GM21619 (cell line): ENCODE data around the gene ARL3.
"Not testable (repeated sequence)": the region's sequence is repeated elsewhere in the genome, so short reads cannot be mapped to it uniquely, and the experiment has no call there.

Experiments
- ATAC-seq: cut with Tn5 transposase; IDR thresholded peaks from one replicate; pipeline ENCODE4 v1.9.1; 2021; ENCODE audit not compliant: unreplicated experiment

Gene ARL3

DNA sequence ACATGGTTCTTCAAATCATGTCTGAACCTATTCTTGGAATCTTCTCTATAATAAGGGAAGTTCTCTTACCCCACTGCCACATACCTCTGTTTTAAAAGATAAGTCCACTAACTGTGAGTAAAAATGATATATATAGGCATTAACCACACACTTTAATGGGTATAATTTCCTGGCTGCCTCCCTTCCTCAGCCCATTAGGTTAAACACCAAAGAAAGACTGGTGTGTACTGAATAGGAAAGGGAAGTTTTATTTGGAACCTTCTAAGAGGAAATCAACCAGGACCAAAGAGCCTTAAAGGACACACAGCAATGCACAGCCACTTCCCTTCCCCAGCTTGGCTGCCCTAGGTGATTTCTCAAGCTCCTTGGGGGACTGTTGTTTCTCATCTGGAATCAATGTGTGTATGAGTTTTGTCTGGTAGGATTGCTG, 24.5 kb upstream of the ARL3 start:
- ATAC-seq, result no peak

DNA sequence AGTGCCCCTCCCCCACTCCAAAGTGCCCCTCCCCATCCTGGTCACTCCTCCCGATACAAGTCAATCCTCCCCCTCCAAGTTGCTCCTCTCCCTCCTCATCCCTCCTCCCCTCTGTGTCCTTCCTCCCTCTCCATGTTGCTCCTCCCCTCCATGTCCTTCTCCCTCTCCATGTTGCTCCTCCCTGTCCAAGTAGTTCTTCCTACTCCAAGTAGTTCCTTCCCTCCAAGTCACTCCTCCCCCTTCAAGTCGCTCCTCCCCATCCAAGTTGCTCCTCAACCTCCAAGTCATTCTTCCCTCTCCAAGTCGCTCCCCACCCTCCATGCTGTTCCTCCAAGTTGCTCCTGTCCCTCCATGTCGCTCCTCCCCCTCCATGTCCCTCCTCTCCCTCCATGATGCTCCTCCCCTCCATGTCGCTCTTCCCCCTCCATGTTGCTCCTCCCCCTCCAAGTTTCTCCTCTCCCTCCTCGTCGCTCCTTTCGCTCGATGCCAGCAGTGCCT, 20.9 kb upstream of the ARL3 start:
- no peak for ATAC-seq

DNA sequence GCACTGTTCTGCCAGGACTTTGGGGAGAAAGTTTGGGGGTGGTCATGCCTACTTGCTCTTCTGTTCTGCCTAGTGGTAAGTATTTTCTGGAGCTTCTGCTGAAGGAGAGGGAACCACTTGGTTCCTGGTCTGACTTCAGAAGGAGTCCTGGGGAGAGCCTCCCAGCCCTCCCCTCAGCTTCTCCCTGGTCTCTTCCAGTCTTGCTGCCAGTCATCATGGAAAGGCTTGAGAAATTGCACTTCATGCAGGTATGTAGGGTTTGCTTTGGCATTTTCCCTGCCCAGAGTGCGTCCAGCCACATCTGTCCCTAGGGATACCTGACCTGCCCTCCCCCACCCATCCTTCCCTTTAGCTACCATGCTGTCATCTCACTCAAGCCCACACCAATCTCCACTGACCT, 18.5 kb upstream of the ARL3 start:
- ATAC-seq, result no peak

DNA sequence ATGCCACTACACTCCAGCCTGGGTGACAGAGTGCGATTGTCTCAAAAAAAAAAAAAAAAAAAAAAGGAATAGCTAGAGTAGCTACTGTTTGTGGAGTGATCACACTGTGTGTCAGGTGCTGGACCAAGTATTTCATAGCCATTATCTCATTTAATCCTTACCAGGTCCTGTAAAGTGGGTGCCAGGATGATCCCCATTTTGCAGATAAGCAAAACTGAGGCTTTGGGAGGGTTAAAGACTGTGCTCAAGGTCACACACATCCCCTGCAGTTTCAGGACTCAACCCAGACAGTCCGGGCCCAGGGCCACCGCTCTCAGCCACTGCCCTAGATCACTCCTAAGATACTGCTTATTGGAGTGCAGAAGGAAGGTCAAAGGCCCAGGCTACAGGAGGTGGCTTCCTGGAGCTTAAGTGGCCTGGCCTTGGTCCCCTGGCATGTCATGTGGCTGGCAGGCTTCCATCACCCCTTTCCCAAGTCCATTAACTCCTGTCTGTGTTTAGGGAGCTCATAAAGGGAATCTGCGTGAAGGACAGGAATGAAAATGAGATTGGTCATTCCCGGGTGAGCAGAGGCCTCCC, 17.1 kb upstream of the ARL3 start:
- no peak for ATAC-seq

DNA sequence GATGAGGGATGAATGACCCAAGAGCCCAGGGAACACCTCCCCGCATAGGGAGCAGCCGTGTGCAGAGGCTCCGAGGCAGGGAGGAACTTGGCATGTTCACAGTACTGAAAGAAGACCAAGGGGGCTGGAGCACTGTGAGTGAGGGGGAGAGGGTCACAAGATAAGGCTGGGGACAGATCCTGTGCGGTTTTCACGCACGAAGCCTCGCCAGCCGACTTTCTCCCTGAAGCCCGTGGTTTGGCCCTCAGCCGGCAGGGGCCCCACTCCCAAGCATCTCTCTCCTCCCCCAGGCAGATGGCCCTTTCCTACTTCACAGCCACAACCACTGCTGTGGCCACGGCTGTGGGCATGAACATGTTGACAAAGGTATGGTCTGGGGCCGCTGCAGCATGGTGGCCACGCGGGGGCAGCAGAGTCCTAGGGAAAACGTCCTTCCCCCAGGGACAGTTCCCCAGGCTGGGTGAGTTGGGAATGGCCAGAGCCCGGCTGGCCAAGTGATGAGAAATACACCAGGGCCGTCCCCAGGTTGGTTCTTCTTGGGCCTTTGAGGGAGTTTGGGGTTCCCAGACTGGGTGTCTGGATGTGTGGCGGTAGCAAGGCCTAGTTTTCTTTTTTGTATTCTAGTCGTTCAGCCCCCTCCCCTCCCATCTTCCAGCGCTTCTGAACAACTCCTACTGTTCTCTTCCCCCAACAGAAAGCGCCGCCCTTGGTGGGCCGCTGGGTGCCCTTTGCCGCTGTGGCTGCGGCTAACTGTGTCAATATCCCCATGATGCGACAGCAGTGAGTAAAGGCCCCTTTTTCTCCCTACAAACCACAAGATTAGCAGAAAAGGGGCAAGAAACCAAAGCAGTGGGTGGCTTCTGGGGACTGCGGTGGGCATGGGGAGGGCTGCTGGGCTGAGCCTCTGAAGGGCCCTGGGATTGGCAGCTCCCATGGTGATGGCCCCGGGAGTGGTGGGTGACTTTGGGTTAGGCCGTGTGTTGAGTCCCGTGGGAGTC, 15.1 kb upstream of the ARL3 start:
- no peak for ATAC-seq

DNA sequence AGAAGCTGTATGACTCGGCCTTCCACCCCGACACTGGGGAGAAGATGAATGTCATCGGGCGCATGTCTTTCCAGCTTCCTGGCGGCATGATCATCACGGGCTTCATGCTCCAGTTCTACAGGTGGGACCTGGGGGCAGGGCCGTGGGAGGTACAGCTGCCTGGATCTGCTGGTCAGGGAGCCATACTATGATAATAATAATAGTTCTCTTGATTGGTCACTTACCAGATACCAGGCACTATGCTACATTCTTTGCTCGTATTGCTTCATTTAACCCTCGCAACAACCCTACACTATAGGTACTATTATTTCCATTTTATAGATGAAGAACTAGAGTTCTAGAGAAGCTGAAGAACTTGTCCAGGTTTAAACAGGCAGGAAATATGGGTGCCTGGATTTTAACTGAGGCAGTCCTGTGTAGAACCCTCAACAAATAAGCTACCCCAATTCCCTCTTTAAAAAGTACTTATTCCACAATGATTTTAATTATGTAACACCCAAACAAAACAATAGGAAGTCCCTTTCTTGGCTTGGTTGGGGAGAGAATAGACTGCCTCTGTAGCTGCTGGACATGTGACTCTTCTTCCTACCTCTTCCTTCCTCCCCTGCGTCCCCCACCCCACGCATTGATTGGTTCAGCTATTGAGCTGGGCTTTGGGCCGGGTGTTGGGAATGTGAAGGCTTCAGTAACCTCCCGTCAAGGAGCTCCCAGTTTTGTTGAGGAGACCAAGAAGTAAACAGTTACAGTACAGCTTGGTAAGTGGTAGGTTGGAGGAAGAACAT, 13.0 kb upstream of the ARL3 start:
- ATAC-seq, result no peak

DNA sequence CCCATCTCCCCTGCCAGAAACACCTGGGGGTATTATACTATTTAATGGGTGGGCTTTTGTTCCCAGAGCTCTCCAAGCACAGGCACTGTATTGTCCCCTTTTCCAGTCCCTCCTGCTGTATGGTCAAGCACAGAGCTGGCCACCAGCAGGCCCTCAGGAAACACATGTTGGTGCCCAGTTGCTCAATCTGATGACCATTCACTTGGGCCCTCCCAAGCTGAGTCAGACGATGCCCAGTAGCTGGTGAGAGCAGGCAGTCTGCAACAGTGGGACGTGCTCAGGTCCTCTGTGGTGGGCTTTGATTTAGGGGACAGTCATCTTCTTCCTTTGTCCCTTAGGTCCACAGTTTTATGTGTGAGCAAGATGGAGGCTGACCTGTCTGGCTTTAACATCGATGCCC, 12.1 kb upstream of the ARL3 start:
- no peak for ATAC-seq

DNA sequence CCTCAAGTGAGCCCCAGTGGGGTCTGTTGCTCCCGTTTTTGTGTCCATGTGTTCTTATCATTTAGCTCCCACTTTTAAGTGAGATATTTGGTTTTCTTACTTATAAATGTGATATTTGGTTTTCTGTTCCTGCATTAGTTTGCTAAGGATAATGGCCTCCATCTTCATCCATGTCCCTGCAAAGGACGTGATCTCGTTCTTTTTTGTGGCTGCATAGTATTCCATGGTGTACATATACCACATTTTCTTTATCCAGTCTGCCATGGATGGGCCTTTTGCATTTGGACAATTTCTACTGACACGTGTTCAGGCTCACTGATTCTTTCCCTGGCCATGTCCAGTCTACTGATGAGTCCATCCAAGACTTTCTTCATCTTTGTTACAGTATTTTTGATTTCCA, 9.8 kb upstream of the ARL3 start:
- ATAC-seq, result no peak

DNA sequence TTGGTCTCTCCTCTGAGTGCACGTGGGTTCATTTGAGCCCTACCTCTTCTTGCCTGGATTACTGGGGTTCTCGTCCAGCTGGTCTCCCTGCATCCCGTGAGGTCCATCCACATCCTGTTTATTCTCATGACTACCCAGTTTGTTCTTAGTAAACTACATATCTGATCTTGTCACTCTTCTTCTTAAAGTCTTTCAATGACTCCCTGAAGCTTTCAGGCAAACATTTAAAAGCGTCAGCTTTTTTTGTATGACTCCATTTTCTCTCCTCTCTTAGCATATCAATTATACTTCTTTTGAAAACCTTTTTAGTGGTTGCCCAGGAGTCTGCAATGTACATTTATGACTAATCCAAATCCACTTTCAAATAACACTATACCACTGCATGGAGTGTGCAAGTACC, 7.8 kb upstream of the ARL3 start:
- ATAC-seq, result no peak

DNA sequence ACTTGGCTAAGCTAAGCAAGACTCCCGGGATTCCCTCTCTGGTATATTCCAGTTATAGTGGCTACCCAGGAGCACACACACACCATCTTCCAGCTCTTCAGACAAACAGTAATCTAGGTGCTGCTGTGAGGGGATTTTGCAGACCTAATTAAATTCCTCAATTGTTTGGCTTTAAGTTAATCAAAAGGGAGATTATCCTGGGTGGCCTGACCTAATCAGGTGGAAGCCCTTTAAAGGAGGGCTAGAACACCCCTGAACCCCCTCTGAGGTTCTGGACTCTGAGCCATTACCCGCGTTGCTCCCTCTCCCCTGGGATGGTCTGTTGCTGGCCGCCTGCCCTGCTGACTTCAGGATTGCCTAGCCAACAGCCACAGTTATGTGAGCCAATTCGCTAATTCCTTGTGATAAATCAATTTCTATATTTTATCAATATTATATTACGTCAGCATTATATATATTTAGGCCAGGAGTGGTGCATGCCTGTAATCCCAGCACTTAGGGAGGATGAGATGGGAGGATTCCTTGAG, 6.6 kb upstream of the ARL3 start:
- ATAC-seq, result no peak

DNA sequence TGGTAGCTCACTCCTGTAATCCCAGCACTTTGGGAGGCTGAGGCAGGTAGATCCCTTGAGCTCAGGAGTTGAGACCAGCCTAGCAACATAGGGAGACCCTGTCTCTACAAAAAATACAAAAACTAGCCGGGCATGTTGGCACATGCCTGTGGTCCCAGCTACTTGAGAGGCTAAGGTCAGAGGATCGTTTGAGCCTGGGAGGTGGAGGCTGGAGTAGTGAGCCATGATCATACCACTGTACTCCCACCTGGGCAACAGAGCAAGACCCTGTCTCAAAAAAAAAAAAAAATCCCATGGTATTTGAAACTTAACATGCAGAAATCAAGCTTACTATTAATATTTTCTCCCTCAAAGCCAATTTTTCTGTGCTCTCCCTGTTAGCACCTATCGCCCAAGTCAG, 6.1 kb upstream of the ARL3 start:
- ATAC-seq, result no peak

DNA sequence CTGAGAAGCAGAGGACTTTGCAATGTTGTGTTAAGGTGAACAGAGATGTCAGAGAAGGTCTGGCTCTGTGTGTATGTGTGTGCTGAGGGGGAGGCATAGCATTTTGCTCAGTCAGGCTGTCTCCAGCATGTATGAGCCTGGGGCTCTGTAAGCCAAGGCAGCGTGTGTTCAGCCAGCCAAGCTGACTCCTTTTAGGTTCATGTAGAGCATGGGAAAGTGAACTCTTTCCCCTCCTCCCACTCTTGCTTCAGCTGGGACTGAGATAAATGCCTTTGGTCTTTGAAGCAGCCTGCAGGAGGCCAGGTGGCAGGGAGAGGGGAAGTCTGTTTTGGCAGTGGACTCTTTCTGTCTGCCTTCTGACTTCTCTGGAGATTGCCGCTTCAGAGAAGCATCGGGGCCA, 4.0 kb upstream of the ARL3 start:
- ATAC-seq, result no peak

DNA sequence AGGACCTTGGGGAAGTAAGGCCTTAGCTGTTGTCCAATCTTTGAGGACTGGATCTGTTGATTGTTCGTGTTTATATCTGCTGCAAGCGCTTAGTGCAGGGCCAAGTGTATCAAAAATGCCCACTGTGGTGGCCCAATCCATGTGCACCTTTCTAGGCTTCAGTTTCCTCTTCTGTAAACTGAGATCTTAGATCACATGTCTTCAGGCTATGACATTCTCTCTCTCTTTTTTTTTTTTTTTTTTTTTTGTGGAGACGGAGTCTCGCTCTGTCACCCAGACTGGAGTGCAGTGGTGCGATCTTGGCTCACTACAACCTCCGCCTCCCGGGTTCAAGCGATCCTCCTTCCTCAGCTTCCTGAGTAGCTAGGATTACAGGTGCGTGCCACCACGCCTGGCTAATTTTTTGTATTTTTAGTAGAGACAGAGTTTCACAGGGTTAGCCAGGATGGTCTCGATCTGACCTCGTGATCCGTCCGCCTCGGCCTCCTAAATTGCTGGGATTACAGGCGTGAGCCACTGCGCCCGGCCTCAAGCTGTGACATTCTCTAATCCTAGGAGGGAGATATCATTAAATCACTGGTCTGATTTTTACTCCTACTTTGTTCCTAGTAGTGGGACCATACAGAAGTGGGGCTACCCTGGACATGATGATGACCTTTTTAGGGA, 2.8 kb upstream of the ARL3 start:
- not testable (repeated sequence) for ATAC-seq

DNA sequence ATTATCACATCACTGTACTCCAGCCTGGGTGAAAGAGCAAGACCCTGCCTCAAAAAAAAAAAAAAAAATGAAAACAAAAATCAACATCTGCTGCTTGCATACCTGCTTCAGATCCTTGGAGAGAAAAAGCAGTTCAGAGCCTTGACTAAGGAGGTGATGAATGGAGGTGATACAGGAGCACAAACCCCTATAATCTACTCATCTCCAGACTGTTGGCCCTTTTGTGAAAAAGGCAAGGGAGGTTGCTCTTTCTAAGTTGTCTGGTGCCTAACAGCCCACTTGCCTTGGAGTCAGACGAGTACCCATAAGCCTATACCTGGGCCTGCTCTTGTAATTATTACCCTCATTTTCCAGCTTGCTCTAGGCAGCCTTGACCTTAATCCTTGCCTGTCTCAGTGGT, 1.7 kb upstream of the ARL3 start:
- no peak for ATAC-seq

DNA sequence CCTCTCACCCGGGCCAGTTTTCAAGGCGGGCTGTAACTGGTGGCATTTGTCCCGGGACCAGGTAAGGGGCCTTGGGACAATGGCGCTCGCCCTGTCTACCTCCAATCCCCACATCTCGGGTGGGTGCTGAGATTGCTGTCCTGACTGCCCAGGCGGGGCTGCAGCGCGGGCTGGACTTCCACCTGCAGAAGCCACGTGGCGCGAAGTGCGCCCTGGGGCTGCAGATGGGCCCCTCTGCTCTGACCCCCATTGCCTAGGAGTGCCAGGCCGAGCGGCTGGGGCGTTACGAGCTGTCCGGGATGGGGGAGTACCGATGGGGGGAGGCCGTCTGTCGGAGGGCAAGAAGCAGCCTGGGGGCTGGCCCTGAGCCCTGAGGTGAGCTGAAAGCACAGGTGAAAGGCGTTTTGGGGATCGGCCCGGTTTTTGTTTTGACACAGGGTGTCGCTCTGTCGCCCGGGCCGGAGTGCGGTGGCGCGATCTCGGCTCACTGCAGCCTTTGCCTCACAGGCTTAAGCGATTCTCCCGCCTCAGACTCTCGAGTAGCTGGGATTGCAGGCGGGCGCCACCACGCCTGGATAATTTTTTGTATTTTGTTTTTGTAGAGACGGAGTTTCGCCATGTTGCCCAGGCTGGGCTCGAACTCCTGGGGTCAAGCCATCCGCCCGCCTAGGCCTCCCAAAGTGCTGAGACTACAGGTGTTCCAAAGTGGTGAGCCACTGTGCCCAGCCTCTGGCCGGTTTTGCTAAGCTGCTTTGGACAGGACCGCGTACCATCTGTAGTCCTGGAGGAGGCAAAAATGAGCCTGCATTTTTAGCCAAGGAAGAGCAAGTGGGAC, 641 bp upstream of the ARL3 start, which contains the start of gene SFXN2:
Gene SFXN2 (plus strand): TSS at position 16 of the 835 bp plus-strand sequence. CDS start 12,001 bp downstream, outside the sequence.
- ATAC-seq, result peak; percentile 22

DNA sequence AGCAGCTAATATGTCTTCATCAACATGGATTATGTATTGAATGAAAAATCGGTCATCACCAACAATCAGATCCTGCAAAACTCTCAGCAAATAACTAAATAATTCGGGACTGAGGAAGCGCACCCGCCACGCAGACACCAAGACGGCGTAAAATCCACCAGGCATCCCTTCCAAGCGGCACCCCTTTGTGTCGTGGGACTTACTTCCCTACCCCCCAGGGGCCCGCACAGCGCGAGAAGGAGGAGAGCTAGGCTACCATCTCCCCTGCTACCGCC, 721 bp downstream of the ARL3 start:
- peak; percentile 27 for ATAC-seq

DNA sequence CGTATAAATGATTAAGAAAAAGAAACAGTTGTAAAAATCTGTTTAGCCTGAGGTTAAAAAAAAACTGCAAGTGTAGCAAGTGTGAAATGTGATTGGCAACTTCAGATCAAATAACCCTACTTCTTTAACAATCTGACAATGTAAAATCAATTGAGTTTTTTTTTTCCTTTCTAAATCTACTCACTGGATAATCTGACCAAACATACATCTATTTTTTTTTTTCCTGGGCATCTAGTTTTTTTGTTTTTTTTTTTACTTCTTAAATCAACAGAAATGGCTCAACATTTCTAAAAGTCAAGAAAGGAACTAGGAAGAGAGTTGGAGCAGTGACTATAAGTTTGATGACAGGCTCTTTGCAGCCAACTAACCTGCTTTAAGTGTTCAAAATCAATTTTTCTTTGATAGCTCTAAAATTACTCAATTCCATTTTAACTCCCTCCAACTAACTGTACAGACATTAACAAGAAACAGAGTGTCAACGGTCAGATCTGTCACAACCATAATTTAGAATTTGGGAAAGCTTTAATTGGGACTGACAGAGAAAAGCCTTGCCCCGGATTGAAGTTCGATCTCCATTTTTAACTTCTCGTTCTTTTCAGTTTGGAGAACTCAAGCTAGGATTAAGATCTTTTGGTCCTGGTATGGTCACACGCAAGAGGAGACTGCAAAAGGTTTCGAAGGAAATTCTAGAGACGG, 1.2 kb downstream of the ARL3 start:
- ATAC-seq, result no peak

DNA sequence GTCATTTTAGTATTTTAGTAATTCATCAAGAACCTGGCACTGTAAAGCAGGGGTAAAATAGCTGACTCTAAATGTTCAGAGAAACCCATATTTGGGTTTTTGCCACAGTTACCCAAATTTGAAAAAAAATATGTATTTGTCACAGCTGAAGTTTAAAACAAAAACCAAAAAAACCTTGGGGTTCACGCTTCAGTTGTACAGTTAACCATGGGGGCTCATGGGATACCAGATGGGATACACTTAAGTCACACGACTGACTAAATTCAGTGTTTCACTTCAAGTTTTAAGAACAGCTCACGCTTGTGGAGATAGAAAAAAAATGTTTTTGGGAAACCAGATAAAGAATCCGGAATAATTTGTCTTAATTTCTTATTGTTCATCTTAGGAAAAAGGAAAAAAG, 2.1 kb downstream of the ARL3 start:
- no peak for ATAC-seq

DNA sequence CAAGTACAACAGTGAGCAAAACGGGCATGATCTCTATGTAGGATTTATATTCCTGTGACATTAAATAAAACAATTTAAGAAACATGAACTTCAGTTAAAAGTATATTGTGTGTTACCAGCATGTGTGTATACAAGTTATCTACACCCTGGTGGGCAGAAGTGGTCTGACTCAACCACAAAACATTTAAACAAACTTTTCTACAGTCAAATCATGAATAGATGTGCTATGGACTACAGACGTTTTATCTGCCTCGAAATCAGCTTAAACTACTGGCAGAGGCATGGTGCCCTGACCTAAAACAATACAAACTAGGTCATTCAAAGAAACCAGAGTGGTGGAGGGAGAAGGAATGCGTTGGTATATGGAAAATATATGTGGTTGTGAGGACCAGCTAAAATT, 3.6 kb downstream of the ARL3 start:
- ATAC-seq, result no peak
